ENCODE results near the gene ASB4.

The ASB4 gene

DNA sequence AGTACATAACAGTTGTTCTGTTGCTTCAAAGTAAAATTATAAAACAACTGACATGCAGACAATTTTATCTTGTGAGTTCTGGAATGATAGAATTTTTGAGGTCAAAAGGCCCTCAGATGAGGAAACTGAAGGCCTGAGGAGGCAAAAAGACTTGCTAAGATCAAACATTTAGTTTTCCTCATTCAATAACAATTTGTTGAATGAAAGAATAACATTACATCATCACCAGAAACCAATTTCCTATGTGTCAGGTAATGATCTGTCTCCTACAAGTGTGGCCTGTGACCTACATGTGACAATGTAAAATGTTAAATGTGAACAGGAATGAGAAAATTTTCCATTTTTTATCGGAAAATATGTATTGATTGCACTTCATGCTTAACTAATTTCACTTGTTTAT, 16.6 kb upstream of the ASB4 start:
- TF ChIP-seq, protein P1, sequence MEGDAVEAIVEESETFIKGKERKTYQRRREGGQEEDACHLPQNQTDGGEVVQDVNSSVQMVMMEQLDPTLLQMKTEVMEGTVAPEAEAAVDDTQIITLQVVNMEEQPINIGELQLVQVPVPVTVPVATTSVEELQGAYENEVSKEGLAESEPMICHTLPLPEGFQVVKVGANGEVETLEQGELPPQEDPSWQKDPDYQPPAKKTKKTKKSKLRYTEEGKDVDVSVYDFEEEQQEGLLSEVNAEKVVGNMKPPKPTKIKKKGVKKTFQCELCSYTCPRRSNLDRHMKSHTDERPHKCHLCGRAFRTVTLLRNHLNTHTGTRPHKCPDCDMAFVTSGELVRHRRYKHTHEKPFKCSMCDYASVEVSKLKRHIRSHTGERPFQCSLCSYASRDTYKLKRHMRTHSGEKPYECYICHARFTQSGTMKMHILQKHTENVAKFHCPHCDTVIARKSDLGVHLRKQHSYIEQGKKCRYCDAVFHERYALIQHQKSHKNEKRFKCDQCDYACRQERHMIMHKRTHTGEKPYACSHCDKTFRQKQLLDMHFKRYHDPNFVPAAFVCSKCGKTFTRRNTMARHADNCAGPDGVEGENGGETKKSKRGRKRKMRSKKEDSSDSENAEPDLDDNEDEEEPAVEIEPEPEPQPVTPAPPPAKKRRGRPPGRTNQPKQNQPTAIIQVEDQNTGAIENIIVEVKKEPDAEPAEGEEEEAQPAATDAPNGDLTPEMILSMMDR (IDR thresholded peaks at IDR 0.05; ENCODE audit: insufficient read depth, low read length, poor library complexity, severe bottlenecking), result no peak
- no peak for TF ChIP-seq EZH2phosphoT487 (conservative IDR thresholded peaks at IDR 0.05; ENCODE audit: low read length)

DNA sequence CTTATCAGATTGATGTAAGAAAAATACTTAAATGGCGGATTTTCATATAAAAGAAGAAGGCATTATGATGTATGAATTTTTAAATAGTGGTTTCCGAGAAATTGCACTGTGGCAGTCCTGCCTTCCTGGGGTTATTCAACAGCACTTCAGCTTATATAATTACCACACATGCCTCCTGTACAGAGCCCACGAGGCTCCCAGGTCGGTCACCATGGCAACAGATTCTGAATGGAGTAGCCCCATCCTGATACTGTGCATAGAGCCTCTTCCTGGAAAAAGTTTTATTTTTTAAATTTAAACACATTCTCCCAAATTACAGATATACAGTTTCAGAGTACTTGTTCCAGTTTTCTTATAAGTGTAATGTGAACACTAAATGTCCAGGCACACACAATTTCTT, 15.9 kb upstream of the ASB4 start:
- Histone ChIP-seq H3F3A (ENCODE audit: insufficient read depth) (no peaks in the 10 kb centered on the region), H3K36me3 (ENCODE audit: low read length) (no peaks in the 10 kb centered on the region), H3K27me3 (ENCODE audit: low read length) (no peaks in the 10 kb centered on the region), H3K9ac (ENCODE audit: low read length) (no peak overlapping the region), H2AFZ (ENCODE audit: low read depth, low read length, severe bottlenecking) (no peak overlapping the region), H4K20me1 (ENCODE audit: low read depth, low read length) (no peaks in the 10 kb centered on the region), H3K9me3 (ENCODE audit: insufficient read depth, low read length) (no peaks in the 10 kb centered on the region), H3K79me2 (ENCODE audit: insufficient read depth, low read length) (no peaks in the 10 kb centered on the region), H3K4me3 (ENCODE audit: insufficient read depth, low read length, poor library complexity, severe bottlenecking) (no peak overlapping the region), H3K9me2 (replicated peaks; ENCODE audit: insufficient read depth, low read length) (no peaks in the 10 kb centered on the region), H3K4me2 (ENCODE audit: low read depth, low read length, poor library complexity, severe bottlenecking) (no peak overlapping the region), H3K27ac (ENCODE audit: low read depth, low read length) (no peak overlapping the region)
- no peak for TF ChIP-seq EZH2phosphoT487 (conservative IDR thresholded peaks at IDR 0.05; ENCODE audit: low read length)
- TF ChIP-seq, protein P1 (IDR thresholded peaks at IDR 0.05; ENCODE audit: insufficient read depth, low read length, poor library complexity, severe bottlenecking), result no peak

More for the DNA sequence above, 16.6 kb upstream of the ASB4 start:
- Histone ChIP-seq H2AFZ (ENCODE audit: low read depth, low read length, severe bottlenecking) (no peak overlapping the region), H3K36me3 (ENCODE audit: low read length) (no peaks in the 10 kb centered on the region), H3F3A (ENCODE audit: insufficient read depth) (no peaks in the 10 kb centered on the region), H3K27ac (ENCODE audit: low read depth, low read length) (no peak overlapping the region), H3K9me2 (replicated peaks; ENCODE audit: insufficient read depth, low read length) (no peaks in the 10 kb centered on the region), H3K27me3 (ENCODE audit: low read length) (no peaks in the 10 kb centered on the region), H3K79me2 (ENCODE audit: insufficient read depth, low read length) (no peaks in the 10 kb centered on the region), H3K9me3 (ENCODE audit: insufficient read depth, low read length) (no peaks in the 10 kb centered on the region), H3K4me2 (ENCODE audit: low read depth, low read length, poor library complexity, severe bottlenecking) (no peak overlapping the region), H3K9ac (ENCODE audit: low read length) (no peak overlapping the region), H3K4me3 (ENCODE audit: insufficient read depth, low read length, poor library complexity, severe bottlenecking) (no peak overlapping the region), H4K20me1 (ENCODE audit: low read depth, low read length) (no peaks in the 10 kb centered on the region)

DNA sequence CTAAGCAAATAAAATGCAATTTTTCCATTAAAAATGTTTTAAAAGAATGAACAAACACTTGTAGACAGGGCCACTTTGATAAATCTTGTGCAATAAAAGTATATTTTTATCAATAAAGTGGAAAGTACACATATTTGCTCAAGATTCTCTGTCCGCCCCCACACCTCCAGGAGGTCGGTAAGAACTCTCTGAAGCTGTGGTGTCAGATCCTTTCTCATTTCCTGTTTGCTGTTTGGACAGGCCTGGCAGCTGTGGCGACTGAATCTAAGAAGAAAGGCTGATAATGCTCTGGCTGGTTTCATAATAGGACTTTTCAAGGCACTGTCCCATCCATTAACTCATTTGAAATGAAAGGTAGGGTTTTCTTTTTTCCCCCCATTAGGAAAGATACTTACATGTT, 15.3 kb upstream of the ASB4 start:
- no peaks in the 10 kb centered on the region for H3K79me2 ChIP-seq (ENCODE audit: insufficient read depth, low read length)
- H3K4me2 ChIP-seq (ENCODE audit: low read depth, low read length, poor library complexity, severe bottlenecking), result no peak overlapping the region
- TF ChIP-seq EZH2phosphoT487 (conservative IDR thresholded peaks at IDR 0.05; ENCODE audit: low read length), result no peak
- TF ChIP-seq, protein P1 (IDR thresholded peaks at IDR 0.05; ENCODE audit: insufficient read depth, low read length, poor library complexity, severe bottlenecking), result no peak
- H3K27me3 ChIP-seq (ENCODE audit: low read length), result no peaks in the 10 kb centered on the region
- no peaks in the 10 kb centered on the region for H3F3A ChIP-seq (ENCODE audit: insufficient read depth)
- no peak overlapping the region for H2AFZ ChIP-seq (ENCODE audit: low read depth, low read length, severe bottlenecking)
- H3K9ac ChIP-seq (ENCODE audit: low read length), result no peak overlapping the region
- no peaks in the 10 kb centered on the region for H3K36me3 ChIP-seq (ENCODE audit: low read length)
- no peak overlapping the region for H3K4me3 ChIP-seq (ENCODE audit: insufficient read depth, low read length, poor library complexity, severe bottlenecking)
- H3K9me3 ChIP-seq (ENCODE audit: insufficient read depth, low read length), result no peaks in the 10 kb centered on the region
- no peaks in the 10 kb centered on the region for H3K9me2 ChIP-seq (replicated peaks; ENCODE audit: insufficient read depth, low read length)
- no peak overlapping the region for H3K27ac ChIP-seq (ENCODE audit: low read depth, low read length)
- H4K20me1 ChIP-seq (ENCODE audit: low read depth, low read length), result no peaks in the 10 kb centered on the region
